ENCODE results near the gene ATP1B2.

ATP1B2 gene

DNA sequence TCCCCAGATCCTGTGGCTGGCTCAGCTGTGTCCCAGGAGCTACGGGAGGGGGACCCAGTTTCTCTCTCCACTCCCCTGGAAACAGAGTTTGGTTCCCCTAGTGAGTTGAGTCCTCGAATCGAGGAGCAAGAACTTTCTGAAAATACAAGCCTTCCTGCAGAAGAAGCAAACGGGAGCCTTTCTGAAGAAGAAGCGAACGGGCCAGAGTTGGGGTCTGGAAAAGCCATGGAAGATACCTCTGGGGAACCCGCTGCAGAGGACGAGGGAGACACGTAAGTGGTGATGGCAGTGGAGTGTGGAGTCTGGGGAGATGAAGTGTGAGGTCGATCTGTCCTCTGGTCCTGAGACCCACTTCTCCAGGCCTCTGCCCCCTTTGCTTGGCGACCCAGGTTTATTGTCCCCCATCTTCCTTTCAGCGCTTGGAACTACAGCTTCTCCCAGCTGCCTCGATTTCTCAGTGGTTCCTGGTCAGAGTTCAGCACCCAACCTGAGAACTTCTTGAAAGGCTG, 38.1 kb downstream of the ATP1B2 start:
- TF ChIP-seq EGR1 (IDR thresholded peaks at IDR 0.05) (no peak), RAD21 (IDR thresholded peaks at IDR 0.05; ENCODE audit: low read depth) (no peak), EP300 (IDR thresholded peaks at IDR 0.05; ENCODE audit: borderline replicate concordance) (no peak), CEBPB (IDR thresholded peaks at IDR 0.05) (no peak), FOXM1 (IDR thresholded peaks at IDR 0.05; ENCODE audit: borderline replicate concordance, low read depth) (no peak), NFIC (IDR thresholded peaks at IDR 0.05) (no peak), TAF1 (IDR thresholded peaks at IDR 0.05; ENCODE audit: low read depth) (no peak), TCF12 (IDR thresholded peaks at IDR 0.05; ENCODE audit: low read depth) (no peak), TEAD4 (IDR thresholded peaks at IDR 0.05) (no peak), ZBTB7A (IDR thresholded peaks at IDR 0.05; ENCODE audit: low read depth) (no peak), YY1 (IDR thresholded peaks at IDR 0.05; ENCODE audit: low read depth) (no peak), CREB1 (IDR thresholded peaks at IDR 0.05; ENCODE audit: low read depth) (no peak)
- TF ChIP-seq, protein P1, sequence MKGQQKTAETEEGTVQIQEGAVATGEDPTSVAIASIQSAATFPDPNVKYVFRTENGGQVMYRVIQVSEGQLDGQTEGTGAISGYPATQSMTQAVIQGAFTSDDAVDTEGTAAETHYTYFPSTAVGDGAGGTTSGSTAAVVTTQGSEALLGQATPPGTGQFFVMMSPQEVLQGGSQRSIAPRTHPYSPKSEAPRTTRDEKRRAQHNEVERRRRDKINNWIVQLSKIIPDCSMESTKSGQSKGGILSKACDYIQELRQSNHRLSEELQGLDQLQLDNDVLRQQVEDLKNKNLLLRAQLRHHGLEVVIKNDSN (IDR thresholded peaks at IDR 0.05), result no peak
- TF ChIP-seq, protein P2, sequence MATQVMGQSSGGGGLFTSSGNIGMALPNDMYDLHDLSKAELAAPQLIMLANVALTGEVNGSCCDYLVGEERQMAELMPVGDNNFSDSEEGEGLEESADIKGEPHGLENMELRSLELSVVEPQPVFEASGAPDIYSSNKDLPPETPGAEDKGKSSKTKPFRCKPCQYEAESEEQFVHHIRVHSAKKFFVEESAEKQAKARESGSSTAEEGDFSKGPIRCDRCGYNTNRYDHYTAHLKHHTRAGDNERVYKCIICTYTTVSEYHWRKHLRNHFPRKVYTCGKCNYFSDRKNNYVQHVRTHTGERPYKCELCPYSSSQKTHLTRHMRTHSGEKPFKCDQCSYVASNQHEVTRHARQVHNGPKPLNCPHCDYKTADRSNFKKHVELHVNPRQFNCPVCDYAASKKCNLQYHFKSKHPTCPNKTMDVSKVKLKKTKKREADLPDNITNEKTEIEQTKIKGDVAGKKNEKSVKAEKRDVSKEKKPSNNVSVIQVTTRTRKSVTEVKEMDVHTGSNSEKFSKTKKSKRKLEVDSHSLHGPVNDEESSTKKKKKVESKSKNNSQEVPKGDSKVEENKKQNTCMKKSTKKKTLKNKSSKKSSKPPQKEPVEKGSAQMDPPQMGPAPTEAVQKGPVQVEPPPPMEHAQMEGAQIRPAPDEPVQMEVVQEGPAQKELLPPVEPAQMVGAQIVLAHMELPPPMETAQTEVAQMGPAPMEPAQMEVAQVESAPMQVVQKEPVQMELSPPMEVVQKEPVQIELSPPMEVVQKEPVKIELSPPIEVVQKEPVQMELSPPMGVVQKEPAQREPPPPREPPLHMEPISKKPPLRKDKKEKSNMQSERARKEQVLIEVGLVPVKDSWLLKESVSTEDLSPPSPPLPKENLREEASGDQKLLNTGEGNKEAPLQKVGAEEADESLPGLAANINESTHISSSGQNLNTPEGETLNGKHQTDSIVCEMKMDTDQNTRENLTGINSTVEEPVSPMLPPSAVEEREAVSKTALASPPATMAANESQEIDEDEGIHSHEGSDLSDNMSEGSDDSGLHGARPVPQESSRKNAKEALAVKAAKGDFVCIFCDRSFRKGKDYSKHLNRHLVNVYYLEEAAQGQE (IDR thresholded peaks at IDR 0.05; ENCODE audit: low read depth), result no peak
- TF ChIP-seq, protein P3, sequence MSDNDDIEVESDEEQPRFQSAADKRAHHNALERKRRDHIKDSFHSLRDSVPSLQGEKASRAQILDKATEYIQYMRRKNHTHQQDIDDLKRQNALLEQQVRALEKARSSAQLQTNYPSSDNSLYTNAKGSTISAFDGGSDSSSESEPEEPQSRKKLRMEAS (IDR thresholded peaks at IDR 0.05), result no peak

DNA sequence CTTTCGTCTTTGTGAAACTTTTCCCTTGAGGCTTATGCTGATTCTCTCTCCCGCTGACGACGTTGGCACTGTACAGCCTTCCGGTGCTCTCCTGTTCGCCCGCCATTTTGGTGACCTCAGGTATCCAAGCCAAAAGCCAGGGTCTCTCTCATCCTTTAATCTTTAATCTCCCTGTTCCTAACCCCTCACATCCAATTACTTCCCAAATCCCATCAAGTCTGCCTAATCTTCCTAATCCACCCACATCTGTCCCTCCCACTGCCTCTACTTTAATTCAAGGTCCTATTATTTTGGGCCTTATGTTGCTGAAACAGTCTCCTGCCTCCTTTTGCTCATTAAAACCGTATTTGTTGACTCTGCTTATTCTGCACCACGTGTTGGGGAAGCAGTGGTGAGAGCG, 44.9 kb downstream of the ATP1B2 start:
- TF ChIP-seq TEAD4 (IDR thresholded peaks at IDR 0.05) (no peak), YY1 (IDR thresholded peaks at IDR 0.05; ENCODE audit: low read depth) (no peak)
- TF ChIP-seq, protein P2 (IDR thresholded peaks at IDR 0.05; ENCODE audit: low read depth), result no peak

DNA sequence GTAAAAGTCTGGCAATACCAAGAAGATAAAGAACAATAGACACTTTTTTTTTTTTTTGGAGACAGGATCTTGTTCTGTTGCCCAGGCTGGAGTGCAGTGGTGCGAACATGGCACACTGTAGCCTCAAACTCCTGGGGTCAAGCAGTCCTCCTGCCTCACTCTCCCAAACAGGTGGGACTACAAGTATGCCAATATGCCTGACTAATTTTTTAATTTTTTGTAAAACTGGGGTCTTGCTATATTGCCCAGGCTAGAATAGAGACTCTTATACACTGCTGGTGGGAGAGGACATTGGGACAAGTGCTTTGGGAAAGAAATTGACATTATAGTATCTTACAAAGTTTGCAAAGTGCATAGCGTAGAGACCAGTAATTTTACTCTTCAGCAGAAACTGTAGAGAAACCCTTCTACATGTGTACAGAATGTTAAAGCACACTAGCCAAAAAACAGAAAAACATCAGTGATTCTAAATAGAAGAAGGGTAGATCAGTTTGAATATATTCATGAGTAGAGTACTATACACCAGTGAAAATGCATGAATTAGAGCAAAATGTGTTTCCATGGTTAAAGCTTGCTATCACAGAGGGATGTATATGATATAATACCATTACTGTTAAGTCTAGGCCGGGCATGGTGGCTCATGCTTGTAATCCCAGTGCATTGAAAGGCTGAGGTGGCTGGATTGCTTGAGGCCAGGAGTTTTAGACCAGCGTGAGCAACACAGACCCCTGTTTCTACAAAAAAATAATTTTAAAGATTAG, 47.3 kb downstream of the ATP1B2 start:
- no peak for TF ChIP-seq FOXM1 (IDR thresholded peaks at IDR 0.05; ENCODE audit: borderline replicate concordance, low read depth)
- TF ChIP-seq CEBPB (IDR thresholded peaks at IDR 0.05), result no peak
- TF ChIP-seq RAD21 (IDR thresholded peaks at IDR 0.05; ENCODE audit: low read depth), result no peak
- TF ChIP-seq YY1 (IDR thresholded peaks at IDR 0.05; ENCODE audit: low read depth), result no peak
- no peak for TF ChIP-seq TEAD4 (IDR thresholded peaks at IDR 0.05)
- no peak for TF ChIP-seq NFIC (IDR thresholded peaks at IDR 0.05)
- no peak for TF ChIP-seq CREB1 (IDR thresholded peaks at IDR 0.05; ENCODE audit: low read depth)
- no peak for TF ChIP-seq TCF12 (IDR thresholded peaks at IDR 0.05; ENCODE audit: low read depth)
- no peak for TF ChIP-seq TAF1 (IDR thresholded peaks at IDR 0.05; ENCODE audit: low read depth)
- TF ChIP-seq ZBTB7A (IDR thresholded peaks at IDR 0.05; ENCODE audit: low read depth), result no peak
- TF ChIP-seq, protein P2 (IDR thresholded peaks at IDR 0.05; ENCODE audit: low read depth), result no peak
- TF ChIP-seq, protein P1 (IDR thresholded peaks at IDR 0.05), result no peak
- TF ChIP-seq, protein P3 (IDR thresholded peaks at IDR 0.05), result no peak
- TF ChIP-seq EGR1 (IDR thresholded peaks at IDR 0.05), result no peak
- TF ChIP-seq EP300 (IDR thresholded peaks at IDR 0.05; ENCODE audit: borderline replicate concordance), result no peak

DNA sequence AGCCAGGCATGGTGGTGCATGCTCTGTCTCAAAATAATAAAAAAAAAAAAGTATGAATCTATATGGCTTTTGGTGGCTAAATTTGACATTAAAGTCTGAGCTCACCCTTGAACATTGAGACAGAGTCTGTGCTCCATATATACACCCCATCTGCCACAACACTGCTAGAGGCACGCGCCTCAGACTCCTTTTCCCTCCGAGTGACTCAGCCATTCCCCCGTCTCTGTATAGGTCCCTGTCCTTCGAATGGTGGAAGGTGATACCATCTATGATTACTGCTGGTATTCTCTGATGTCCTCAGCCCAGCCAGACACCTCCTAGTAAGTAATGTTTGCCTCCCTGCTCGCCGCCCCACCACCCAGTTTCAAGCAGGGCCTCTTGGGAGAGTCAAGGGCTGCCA, 49.8 kb downstream of the ATP1B2 start:
- TF ChIP-seq, protein P3 (IDR thresholded peaks at IDR 0.05), result no peak
- no peak for TF ChIP-seq EP300 (IDR thresholded peaks at IDR 0.05; ENCODE audit: borderline replicate concordance)
- no peak for TF ChIP-seq RAD21 (IDR thresholded peaks at IDR 0.05; ENCODE audit: low read depth)
- no peak for TF ChIP-seq CREB1 (IDR thresholded peaks at IDR 0.05; ENCODE audit: low read depth)
- TF ChIP-seq NFIC (IDR thresholded peaks at IDR 0.05), result no peak
- TF ChIP-seq ZBTB7A (IDR thresholded peaks at IDR 0.05; ENCODE audit: low read depth), result no peak
- no peak for TF ChIP-seq EGR1 (IDR thresholded peaks at IDR 0.05)
- TF ChIP-seq, protein P1 (IDR thresholded peaks at IDR 0.05), result no peak
- TF ChIP-seq FOXM1 (IDR thresholded peaks at IDR 0.05; ENCODE audit: borderline replicate concordance, low read depth), result no peak
- no peak for TF ChIP-seq TAF1 (IDR thresholded peaks at IDR 0.05; ENCODE audit: low read depth)
- no peak for TF ChIP-seq YY1 (IDR thresholded peaks at IDR 0.05; ENCODE audit: low read depth)
- TF ChIP-seq, protein P2 (IDR thresholded peaks at IDR 0.05; ENCODE audit: low read depth), result no peak
- TF ChIP-seq TEAD4 (IDR thresholded peaks at IDR 0.05), result no peak

Measured in Ishikawa (cell line).